ENCODE data around the gene ADCY10.

The ADCY10 gene

DNA sequence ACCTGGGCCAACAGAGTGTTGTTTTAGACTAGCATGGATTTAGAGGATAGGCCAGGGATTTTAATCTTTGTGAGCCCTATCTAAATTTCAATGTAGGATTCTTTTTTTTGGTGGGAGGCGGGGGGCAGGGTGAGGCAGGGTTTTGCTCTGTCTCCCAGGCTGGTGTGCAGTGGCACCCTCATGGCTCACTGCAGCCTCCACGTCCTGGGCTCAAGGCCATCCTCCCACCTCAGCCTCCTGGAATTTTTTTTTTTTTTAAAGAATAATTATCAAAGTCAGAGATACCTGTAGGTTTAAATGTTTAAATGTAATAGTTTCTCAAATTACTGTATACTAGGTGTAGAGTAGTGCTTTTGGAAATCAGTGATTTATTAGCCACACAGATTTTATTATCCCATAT is 26.3 kb upstream of the ADCY10 start:
- Histone ChIP-seq H3K9me3 (replicated peaks in 1 of 11) (peaks cover 10 to 33% (median 29%) of the 10 kb centered on the region in 11 experiments; a peak in 19 of 22 replicates), H3K4me2 (no peak overlapping the region), H3K4me1 (peaks cover under 1 to 20% (median 13%) of the 10 kb centered on the region in 10 experiments; a peak in 19 of 20 replicates), H3K36me3 (peaks cover 12 to 31% (median 23%) of the 10 kb centered on the region in 11 experiments), H3K27ac (no peak overlapping the region), H3K9ac (no peak overlapping the region), H3K4me3 (no peak overlapping the region), H4K20me1 (peaks cover 0 to 72% (median 0%) of the 10 kb centered on the region in 11 experiments; a peak in 8 of 22 replicates), H3K27me3 (no peaks in the 10 kb centered on the region)
- TF ChIP-seq Cebpa-rat (IDR thresholded peaks at IDR 0.05), result no peak

DNA sequence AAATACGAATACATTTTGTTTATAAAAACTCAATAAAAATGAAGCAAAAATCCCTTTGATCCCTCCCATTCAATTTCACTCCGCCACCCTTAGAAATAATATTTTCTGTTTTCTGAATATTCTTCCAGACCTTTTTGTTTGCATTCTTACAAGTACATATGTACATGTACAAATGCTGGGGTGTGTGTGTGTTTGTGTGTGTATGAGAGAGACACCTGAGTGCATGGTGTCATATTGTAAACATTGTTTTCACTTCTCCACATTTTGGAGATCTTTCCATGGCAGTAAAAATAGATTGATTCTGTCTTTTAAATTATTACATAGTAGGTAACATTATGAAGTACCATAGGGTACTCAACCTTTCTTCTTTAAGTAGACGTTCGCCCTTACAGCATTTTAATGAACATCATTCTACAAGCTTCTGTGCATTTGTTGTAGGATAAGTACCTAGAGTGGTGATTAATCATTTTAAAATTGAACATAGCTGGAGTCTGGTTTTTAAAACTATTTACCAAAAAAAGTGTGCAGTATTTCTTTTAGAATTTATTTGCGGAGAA is 24.2 kb upstream of the ADCY10 start:
- H3K9ac ChIP-seq, result peak overlapping the region; percentile 84 to 97 (median 93); a peak in 17 of 22 replicates
- peak overlapping the region; percentile 83 to 100 (median 91); a peak in 19 of 20 replicates for H3K4me3 ChIP-seq
- H3K4me1 ChIP-seq, result peaks cover 18 to 39% (median 29%) of the 10 kb centered on the region in 10 experiments
- H3K36me3 ChIP-seq, result peaks cover 6 to 19% (median 12%) of the 10 kb centered on the region in 11 experiments; a peak in 20 of 22 replicates
- TF ChIP-seq Cebpa-rat (IDR thresholded peaks at IDR 0.05), result no peak
- H3K9me3 ChIP-seq (replicated peaks in 1 of 11), result peaks cover under 1 to 14% (median 12%) of the 10 kb centered on the region in 11 experiments; a peak in 19 of 22 replicates
- peaks cover 0 to 51% (median 0%) of the 10 kb centered on the region in 11 experiments; a peak in 8 of 22 replicates for H4K20me1 ChIP-seq
- H3K27ac ChIP-seq, result peak overlapping the region in 9 of 11 experiments; percentile 85 to 99 (median 95); a peak in 9 of 22 replicates
- peak overlapping the region; percentile 66 to 98 (median 83); a peak in 21 of 22 replicates for H3K4me2 ChIP-seq
- no peaks in the 10 kb centered on the region for H3K27me3 ChIP-seq

DNA sequence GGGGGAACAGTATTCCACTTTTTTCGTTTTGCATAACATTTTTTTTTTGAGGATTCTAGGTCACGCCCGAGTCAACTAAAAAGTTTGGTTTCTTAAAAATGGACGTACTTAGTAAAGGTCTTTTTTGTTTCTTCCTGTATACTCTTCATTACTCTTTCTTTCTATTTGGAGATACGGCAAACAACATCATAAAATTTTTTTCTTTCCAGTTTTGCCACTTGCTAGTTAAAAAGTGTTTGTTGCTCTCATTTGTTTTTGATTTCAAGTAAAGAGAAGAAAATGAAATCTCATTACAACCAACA is 23.7 kb upstream of the ADCY10 start:
- Histone ChIP-seq H3K4me3 (peak overlapping the region; percentile 83 to 100 (median 91)), H3K36me3 (peaks cover 6 to 14% (median 8%) of the 10 kb centered on the region in 11 experiments; a peak in 19 of 22 replicates), H3K9ac (peak overlapping the region; percentile 84 to 97 (median 93)), H3K4me1 (peaks cover 18 to 40% (median 30%) of the 10 kb centered on the region in 10 experiments), H3K4me2 (peak overlapping the region; percentile 66 to 98 (median 83)), H4K20me1 (peaks cover 0 to 48% (median 0%) of the 10 kb centered on the region in 11 experiments; a peak in 8 of 22 replicates), H3K27me3 (no peaks in the 10 kb centered on the region), H3K9me3 (replicated peaks in 1 of 11) (peaks cover 0 to 9% (median 7%) of the 10 kb centered on the region in 11 experiments; a peak in 17 of 22 replicates), H3K27ac (peak overlapping the region; percentile 85 to 99 (median 96))
- no peak for TF ChIP-seq Cebpa-rat (IDR thresholded peaks at IDR 0.05)

DNA sequence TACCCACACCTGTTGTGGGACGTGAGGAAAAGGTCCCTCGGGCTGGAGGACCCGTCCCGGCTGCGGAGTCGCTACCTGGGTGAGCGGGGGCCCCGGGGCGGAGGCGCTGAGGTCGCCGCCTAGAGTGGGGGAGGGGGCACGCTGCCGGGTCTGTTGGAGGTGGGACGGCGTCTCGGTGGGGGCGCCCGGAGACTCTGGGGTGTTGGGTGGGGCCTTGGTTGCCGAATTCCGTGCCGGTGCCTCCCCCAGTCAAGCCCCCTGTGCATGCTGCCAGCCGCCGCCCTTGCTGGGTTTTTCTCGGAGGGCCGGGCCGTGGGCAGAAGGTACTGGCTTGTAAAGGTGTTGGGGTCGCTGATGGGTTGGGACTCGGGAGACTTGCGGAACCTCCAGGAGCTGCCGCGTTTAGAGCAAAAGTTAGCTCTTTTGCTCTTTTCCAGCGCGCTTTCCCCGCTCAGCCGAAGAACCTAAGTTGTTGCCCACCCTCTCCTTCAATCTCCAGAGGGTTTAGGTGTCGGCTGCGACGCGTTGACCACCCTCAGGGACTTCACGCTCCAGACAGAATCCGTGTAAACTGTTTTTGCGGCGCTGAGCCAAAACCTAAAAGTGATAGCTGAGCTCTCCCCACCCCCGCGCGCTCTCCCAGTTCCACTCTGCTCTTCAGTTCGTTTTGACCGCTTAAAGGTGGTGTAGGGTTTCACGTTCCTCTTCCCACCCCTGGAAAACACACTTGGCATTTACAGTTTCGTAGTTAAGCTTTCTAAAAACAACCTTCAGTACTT is 23.2 kb upstream of the ADCY10 start, which contains the start of gene MPC2:
MPC2 (minus strand) TSS at position 143 of the 779 bp plus-strand sequence. CDS start 1,231 bp downstream, outside the sequence.
- Histone ChIP-seq H3K4me2 (peak within 1 kb of the TSS; percentile 66 to 98 (median 88)), H3K36me3 (peaks cover 5 to 9% (median 5%) of the 10 kb centered on the region in 11 experiments; a peak in 19 of 22 replicates), H3K9me3 (replicated peaks in 1 of 11) (peaks cover 0 to 7% (median 4%) of the 10 kb centered on the region in 11 experiments; a peak in 12 of 22 replicates), H4K20me1 (peaks cover 0 to 43% (median 0%) of the 10 kb centered on the region in 11 experiments; a peak in 8 of 22 replicates), H3K9ac (peak within 1 kb of the TSS; percentile 84 to 97 (median 93)), H3K4me1 (peaks cover 18 to 40% (median 30%) of the 10 kb centered on the region in 10 experiments), H3K27ac (peak within 1 kb of the TSS; percentile 85 to 99 (median 96)), H3K27me3 (no peaks in the 10 kb centered on the region), H3K4me3 (peak within 1 kb of the TSS; percentile 83 to 100 (median 91))
- TF ChIP-seq Cebpa-rat (IDR thresholded peaks at IDR 0.05), result no peak

DNA sequence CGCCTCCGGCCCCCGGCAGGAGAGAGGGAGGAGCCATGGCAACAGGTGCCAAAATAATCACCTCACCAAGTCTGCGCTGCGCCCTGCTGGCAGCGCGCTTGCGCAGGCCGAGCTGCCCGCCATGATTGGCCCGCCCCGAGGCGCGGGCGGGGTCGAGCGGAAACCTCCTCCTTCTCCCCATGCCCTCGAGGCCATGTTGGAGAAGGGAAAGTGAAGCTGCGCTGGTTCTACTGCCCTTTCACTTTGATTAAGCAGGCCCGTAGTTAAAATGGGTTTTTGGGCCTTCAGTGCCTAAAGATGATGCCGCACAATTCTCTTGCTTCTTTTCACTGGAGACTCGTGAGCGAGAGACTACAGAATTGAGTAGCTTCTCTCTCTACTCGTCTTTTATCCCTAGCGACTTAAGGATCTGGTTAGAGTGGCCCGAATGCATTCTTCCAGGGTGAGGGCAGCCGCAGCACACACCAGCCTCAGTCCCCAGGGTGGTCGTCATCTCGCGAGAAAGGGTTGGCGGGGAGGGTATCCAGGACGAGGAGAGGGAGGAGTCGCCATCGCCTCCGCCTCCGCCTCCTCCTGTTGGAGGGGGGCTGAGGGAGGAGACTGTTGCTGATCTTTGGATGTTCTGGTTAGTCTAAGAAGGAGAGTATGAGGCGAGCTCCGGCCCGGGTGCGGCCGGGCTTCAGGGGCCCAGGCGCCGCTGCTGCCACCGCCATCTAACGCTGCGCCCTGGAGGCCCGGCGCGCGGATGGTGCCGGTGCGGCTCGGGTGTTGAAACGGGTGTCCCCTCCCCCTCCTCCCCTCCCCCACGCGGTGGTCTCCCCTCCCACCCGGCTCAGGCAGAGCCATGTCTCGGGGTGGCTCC is 22.4 kb upstream of the ADCY10 start, which contains the start of gene DCAF6:
DCAF6 (plus strand) TSS at position 616 of the 862 bp plus-strand sequence; CDS start at position 845, 229 bp downstream.
- Histone ChIP-seq H3K4me2 (peak within 1 kb of the TSS; percentile 83 to 98 (median 88)), H4K20me1 (peaks cover 0 to 35% (median 0%) of the 10 kb centered on the region in 11 experiments; a peak in 8 of 22 replicates), H3K9me3 (replicated peaks in 1 of 11) (no peaks in the 10 kb centered on the region), H3K27ac (peak within 1 kb of the TSS; percentile 85 to 99 (median 96)), H3K27me3 (no peaks in the 10 kb centered on the region), H3K4me3 (peak within 1 kb of the TSS; percentile 83 to 100 (median 91)), H3K9ac (peak within 1 kb of the TSS; percentile 84 to 97 (median 93)), H3K4me1 (peaks cover 18 to 40% (median 30%) of the 10 kb centered on the region in 10 experiments), H3K36me3 (peaks cover 0 to under 1% (median 0%) of the 10 kb centered on the region in 11 experiments; a peak in 2 of 22 replicates)
- peak in 10 of 11 experiments; percentile 37 to 87 (median 73); a peak in 16 of 22 replicates for TF ChIP-seq Cebpa-rat (IDR thresholded peaks at IDR 0.05)

DNA sequence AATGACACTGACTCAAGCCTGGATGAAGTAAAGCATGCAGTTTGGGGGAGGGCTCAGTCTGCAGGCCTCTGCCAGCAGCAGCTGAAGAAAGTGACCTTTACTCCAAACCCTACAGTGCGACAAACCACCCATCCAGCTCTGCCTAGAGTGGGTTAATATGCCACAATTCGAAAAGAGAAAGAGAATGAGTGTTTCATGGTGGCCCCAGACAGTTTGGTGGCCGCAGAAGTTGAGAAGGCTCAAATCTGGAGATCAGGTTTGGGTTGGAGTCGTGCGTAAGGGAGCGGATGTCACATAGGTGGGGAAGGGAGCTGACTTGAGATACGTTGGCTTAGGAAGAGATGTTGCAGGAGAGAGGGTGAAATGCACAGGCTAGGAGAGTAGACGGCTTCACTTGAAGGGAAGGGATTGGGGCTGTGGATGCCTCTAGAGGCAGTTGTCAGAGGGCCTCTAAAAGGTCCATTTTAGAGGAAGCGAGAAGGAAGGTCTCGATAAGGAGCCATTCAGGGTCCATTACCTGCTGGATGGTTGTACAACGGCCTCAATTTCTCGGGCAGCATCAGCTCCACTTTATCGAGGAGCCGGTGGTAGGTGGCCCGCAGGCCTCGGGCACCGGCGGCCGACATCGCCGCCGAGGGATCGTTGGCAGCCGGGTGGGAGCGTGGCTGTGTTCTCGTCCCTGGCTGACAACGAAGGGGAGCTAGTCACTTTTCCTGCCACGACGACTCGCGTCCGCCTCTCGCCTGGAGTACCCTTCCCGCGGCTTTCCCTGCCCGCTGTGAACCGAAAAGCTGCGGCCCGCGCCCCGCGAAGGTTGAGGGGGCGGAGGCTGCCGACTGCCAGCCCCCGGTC is 21.5 kb upstream of the ADCY10 start:
- Histone ChIP-seq H3K4me2 (peak overlapping the region; percentile 83 to 98 (median 88)), H3K9me3 (replicated peaks in 1 of 11) (no peaks in the 10 kb centered on the region), H4K20me1 (peaks cover 0 to 26% (median 0%) of the 10 kb centered on the region in 11 experiments; a peak in 8 of 22 replicates), H3K4me3 (peak overlapping the region; percentile 83 to 100 (median 91)), H3K9ac (peak overlapping the region; percentile 84 to 97 (median 93)), H3K27me3 (no peaks in the 10 kb centered on the region), H3K27ac (peak overlapping the region; percentile 85 to 99 (median 96)), H3K4me1 (peaks cover 18 to 40% (median 30%) of the 10 kb centered on the region in 10 experiments), H3K36me3 (no peaks in the 10 kb centered on the region)
- no peak for TF ChIP-seq Cebpa-rat (IDR thresholded peaks at IDR 0.05)

GRCh38 chr1:167934426-167935215 is 20.7 kb upstream of the ADCY10 start:
- Histone ChIP-seq H4K20me1 (peaks cover 0 to 20% (median 0%) of the 10 kb centered on the region in 11 experiments; a peak in 8 of 22 replicates), H3K4me3 (peak overlapping the region; percentile 83 to 100 (median 91)), H3K9ac (peak overlapping the region; percentile 84 to 97 (median 93)), H3K4me2 (peak overlapping the region; percentile 83 to 98 (median 88)), H3K4me1 (peaks cover 18 to 40% (median 30%) of the 10 kb centered on the region in 10 experiments), H3K27me3 (no peaks in the 10 kb centered on the region), H3K36me3 (no peaks in the 10 kb centered on the region), H3K27ac (peak overlapping the region; percentile 85 to 99 (median 96); a peak in 20 of 22 replicates), H3K9me3 (replicated peaks in 1 of 11) (no peaks in the 10 kb centered on the region)
- TF ChIP-seq Cebpa-rat (IDR thresholded peaks at IDR 0.05), result no peak
